ENCODE data around the gene HTR4. TPM values are rescaled to one million over a fixed set of nuclear protein-coding genes. Genes with fewer than 3 reads are reported as not detected.
"Not testable (repeated sequence)": the region's sequence is repeated elsewhere in the genome, so short reads cannot be mapped to it uniquely, and the experiment has no call there.

The HTR4 gene, protein sequence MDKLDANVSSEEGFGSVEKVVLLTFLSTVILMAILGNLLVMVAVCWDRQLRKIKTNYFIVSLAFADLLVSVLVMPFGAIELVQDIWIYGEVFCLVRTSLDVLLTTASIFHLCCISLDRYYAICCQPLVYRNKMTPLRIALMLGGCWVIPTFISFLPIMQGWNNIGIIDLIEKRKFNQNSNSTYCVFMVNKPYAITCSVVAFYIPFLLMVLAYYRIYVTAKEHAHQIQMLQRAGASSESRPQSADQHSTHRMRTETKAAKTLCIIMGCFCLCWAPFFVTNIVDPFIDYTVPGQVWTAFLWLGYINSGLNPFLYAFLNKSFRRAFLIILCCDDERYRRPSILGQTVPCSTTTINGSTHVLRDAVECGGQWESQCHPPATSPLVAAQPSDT
- total RNA-seq = not detected in 2 replicates

DNA sequence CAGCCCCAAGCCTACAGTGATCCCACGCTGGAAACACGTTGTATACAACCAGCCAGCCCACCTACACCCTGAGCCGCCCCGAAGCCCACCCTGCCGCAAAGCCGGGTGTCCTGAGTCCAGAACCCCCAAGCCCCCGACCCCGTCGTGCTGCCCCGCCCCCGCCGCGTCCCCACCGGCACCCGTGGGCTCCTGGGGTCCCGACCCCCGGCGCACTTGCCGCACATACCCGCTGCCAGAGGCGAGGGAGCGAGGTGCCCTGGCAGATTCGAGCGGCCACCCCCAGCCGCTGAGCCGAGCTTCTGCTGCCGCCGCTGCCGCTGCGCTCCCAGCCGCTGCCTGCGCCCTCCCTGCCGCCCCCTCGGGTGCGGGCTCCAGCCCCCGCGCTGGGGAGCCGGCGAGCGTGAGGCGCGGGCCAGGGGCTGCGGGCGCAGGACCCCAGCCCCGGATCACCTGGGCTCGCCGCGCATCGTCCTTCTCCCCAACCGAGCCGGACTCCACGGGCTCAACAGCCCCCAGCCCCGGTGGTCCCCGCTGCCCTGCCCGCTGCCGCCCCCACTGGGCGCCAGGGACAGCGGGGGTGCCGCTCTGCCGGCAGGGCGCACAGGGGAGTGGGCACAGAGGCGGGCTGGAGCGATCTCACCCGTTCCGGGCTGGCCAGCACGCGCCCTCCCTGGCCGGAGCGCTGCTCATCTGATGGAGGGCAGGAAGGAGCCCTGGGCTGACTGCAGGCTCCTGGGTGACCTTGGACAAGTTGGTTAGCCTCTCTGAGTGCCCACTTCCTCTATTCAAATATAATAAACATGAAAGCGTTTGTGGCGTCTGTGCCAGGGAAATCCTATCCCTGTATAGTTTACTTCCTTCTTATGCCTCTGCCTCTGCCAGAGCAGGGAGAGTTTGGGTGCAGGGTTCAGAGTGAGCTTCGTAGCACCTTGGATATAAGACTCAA lies at the start of gene HTR4:
Gene HTR4, minus strand, starts transcription at position 692 of the 946 bp plus-strand sequence. CDS start 17,513 bp downstream, outside the sequence.
- intact Hi-C loops (cut with micrococcal nuclease) = no loop called here

DNA sequence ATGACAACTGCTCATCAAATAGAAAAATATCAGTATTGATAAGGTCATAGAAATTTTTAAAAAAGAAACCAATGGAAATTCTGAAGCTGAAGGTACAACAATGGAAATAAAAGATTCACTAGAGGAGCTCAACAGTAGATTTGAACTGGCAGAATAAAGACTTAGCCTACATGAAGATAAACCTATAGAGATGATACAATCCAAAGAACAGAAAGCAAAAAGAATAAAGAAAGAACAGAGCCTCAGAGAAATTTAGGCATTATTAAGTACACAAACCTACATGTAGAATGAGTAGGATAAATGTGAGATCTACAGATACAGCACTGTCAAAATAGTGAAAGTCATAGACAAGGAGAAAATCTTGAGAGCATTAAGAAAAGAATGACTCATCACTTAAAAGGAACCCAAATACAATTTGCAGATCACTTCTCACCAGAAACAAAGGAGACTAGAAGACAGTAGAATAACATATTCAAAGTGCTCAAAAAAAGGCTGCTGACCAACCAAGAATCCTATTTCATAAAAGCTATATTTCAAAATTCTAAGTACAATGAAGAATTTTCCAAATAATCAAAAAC lies 47.8 kb upstream of the HTR4 start:
- intact Hi-C loops (cut with micrococcal nuclease) = no loop called here

DNA sequence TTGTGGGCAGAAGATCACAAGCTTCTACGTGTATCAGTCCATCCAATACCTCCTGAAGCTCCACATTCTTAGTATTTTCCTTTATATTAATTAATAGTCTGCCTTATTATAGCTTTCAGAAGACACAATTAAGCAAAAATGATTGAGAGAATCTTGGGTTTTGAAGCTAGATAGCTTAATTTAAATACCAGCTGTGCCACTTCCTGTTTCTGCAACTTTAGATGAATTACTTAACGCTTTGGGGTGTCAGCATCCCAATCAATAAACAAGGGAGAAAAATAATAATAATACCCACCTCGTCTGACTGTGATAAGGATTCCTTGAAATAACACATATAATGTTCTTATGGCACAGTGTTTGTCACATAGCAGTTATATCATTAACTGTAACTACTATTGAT lies 44.7 kb upstream of the HTR4 start:
- intact Hi-C loops (cut with micrococcal nuclease) = no loop called here

DNA sequence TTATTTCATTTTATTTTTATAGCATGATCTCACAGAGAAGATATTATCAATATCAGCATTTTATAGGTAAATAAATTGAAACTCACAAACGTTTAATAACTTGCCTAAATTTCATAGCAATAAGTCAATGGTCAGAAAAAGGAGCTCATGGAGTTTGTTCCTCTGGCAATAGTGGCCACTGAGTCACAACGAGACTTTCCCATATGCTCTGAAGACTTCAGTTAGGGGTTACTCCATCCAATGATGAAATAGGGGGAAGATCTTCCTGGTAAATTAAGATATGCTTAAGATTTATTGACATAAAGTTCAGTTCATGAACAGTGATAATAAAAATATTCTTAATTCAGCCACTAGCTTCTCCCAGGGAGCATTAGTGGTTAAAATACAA lies 43.5 kb upstream of the HTR4 start:
- intact Hi-C loops (cut with micrococcal nuclease) = no loop called here

DNA sequence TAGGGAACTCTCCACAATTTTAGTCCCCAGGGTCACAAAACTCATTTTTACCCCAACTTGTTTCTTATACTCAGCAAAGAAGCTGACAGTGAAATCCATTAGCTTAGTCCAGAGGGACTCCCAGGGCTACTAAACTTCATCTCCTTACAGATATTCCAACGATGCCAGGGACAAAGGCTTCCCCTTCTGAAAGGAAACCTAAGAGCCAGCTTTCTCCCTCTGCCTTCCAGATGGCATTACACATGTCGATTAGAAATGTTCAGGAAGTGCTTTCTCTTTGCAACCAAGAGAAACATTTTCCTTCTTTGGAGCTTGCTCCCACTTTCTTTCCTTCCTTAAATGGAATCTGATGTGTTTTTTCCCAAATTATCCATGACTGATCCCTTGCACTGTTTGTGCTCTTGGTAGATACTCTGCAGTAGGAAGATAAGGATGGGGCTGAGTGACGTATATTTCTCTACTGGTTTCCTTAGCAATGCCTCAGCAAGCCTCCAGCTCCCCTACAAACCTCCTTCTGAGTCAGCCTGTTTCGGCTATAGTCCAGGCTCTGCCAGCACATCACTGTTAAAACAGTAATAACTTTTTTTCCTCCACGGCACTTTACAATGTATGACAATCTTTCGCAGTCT lies 43.0 kb upstream of the HTR4 start:
- intact Hi-C loops (cut with micrococcal nuclease) = no loop called here

DNA sequence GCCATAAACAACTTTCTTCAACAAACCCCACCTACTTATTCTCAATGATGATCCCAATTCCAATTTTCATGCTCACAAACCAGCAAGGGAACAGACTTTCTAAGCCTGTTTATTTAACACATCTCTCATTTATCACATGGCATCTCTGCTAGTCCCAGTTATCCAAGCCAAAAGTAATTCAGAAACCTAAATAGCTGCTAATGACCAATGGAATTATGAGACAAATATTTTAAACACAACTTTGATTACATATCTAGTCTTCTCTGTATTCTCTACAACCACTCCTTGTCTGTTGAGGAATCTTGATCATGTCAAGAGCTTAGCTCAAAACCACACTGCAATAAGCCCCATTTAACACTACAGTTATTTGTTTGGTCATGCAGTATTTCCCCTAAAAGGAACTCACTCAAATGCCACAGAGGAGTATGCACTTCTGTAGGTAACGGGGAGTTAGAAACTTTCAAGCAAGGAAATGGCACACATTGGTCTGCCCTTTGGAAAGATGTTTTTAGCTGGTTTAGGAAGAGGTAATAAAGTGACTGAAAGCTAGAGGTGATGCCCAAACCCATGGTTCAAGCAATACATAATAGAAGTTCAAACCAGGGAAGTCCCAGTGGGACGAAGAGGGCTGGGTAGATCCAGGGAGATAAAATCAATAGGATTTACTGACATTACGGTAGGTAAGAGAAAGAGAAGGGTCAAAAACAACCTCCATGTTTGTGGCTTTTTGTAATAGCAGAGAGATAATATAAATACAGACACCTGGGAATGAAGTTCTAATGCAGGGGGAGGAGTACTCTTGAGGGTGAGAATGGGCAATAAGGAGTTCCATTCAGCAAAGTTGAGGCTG lies 42.1 kb upstream of the HTR4 start:
- intact Hi-C loops (cut with micrococcal nuclease) = no loop called here

DNA sequence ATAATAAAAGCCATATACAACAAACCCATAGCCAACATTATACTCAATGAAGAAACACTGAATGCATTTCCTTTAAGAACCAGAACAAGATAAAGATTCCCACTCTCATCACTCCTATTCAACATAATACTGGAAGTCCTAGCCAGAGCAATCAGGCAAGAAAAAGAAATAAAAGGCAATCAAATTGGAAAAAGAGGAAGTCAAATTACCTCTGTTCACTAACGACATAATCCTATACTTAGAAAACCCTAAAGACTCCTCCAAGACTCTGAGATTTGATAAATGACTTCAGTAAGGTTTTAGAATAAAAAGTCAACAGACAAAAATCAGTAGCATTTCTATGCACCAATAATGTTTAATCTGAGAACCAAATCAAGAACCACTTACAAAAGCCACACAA lies 36.6 kb upstream of the HTR4 start:
- intact Hi-C loops (cut with micrococcal nuclease) = no loop called here

DNA sequence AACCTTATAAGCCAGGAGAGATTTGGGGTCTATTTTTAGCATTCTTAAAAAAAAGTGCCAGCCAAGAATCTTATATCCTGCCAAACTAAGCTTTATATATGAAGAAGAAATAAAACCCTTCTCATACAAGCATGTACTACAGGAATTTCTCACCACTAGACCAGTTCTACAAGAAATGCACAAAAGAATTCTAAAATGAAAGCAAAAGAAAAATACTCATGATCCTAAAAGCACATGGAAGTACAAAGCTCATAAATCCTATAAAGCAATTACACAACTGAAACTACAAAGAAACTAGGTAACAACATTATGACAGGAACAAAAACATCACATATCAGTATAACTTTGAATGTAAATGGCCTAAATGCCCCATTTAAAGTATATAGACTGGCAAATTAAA lies 34.5 kb upstream of the HTR4 start:
- intact Hi-C loops (cut with micrococcal nuclease) = no loop called here

DNA sequence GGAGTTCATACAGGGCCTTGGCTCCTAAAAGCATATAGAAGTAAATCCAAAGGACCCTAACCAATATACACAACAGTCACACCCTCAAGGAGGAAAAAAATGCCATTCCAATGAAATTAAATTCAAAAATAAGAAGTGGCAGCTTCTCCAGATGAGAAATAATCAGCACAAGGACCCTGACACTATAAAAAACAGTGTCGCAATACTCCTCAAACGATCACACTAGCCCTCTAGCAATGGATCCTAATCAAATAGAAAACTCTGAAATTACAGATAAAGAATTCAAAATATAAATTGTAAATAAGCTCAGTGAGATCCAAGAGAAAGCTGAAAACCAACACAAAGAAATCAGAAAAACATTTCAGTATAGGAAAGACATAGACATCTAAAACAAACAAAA lies 33.5 kb upstream of the HTR4 start:
- intact Hi-C loops (cut with micrococcal nuclease) = loop anchor here (1.0 kb wide), 1 partner anchor 244 kb away; no protein-coding TSS in a partner anchor

DNA sequence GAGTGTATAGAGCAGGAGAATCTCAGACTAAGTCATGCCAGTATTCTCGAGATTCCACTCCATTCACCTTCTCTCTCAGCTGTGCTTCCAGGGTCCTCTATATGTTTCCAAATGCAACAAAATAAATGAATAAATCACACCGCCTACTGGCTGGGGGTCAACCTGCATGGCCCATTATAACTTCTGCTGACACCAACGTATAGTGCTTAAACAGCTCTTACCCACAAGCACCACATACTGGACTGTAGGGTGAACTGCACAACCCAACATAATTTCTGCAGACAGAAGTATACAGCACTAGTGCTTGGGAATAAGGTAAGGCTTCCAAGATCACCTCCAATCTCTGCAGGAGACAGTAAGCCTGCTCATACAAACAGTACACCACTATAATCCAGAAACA lies 33.1 kb upstream of the HTR4 start:
- intact Hi-C loops (cut with micrococcal nuclease) = loop anchor here (1.0 kb wide), 1 partner anchor 243 kb away; no protein-coding TSS in a partner anchor

DNA sequence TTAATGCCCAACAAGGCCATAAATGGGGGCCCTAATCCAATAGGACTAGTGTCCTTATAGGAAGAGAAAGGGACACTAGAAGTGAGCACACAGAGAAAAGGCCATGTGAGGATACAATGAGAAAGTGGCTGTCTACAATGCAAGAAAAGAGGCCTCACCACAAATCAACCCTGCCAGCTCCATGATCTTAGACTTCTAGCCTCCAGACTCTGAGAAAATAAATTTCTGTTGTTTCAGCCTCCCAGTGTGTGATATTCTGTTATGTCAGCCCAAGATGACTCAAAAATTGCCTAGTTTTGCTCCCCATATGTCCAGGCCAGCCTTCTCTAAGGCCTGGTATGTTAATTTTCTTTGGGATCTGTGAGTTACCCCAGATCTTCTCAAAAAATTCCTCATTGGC lies 32.3 kb upstream of the HTR4 start:
- intact Hi-C loops (cut with micrococcal nuclease) = loop anchor here (1.0 kb wide), 1 partner anchor 242 kb away; no protein-coding TSS in a partner anchor

DNA sequence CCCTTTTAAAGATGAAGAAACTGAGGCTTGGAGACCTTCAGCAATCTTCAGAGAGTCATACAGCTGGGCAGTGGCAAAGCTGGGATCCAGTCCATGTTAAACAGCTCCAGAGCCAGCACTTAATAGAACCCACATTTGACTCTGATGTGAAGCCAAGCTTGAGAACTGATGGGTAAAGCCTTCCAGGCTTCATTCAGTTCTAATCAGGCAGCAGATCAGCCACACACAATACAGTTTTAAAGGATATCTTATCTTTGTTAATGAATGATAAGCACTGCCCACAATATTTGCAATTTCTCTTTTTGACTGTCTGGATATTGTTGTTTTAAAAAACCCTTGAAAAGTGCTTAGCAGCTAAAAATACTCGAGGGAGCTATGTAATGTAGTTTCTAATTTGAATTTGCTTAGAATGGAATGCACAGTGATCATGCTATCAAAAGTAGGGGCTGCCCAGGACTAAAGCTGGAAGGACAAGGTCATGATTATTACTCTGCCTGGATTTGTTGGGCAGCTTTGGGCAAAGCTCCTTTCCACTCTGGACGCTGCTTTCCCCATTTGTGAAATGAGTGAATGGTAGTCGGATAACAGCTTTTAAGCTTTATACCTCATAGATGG lies 31.3 kb upstream of the HTR4 start:
- intact Hi-C loops (cut with micrococcal nuclease) = no loop called here

DNA sequence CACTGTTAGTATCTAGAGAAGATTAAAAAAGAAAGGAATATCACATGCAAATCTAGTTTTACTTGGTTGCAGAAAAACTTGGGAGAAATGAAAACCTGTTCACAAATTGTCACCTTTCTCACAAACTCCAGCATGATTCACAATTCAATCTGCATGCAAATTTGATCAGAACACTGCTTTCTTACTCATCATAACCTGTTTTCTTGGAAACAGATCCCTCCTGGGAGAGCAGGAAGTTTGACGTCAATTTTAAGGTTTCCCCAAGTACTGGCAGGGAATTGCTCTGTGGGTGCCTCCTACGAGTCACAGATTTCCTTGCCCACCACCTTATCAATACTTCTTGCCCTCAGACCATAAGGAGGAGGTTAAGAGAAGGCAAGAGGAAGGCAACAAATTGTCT lies 30.2 kb upstream of the HTR4 start:
- intact Hi-C loops (cut with micrococcal nuclease) = no loop called here

DNA sequence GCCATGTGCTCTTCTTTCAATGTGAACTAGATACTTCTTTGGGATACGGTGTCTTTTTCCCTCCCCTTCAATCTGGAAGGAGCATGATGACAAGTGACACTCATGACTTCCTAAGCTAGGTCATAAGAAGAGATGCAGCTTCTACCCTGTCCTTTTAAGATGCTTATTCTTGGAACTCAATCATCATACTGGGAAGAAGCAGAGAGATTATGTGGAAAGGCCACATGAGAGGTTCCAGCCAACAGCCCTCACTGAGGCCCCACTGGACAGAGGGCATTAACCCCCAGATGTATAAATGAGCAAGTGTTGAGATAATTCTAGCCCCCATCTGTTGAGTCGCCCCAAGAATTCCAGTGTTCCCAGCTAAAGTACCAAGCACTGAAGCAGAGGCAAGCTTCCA lies 29.3 kb upstream of the HTR4 start:
- intact Hi-C loops (cut with micrococcal nuclease) = no loop called here

DNA sequence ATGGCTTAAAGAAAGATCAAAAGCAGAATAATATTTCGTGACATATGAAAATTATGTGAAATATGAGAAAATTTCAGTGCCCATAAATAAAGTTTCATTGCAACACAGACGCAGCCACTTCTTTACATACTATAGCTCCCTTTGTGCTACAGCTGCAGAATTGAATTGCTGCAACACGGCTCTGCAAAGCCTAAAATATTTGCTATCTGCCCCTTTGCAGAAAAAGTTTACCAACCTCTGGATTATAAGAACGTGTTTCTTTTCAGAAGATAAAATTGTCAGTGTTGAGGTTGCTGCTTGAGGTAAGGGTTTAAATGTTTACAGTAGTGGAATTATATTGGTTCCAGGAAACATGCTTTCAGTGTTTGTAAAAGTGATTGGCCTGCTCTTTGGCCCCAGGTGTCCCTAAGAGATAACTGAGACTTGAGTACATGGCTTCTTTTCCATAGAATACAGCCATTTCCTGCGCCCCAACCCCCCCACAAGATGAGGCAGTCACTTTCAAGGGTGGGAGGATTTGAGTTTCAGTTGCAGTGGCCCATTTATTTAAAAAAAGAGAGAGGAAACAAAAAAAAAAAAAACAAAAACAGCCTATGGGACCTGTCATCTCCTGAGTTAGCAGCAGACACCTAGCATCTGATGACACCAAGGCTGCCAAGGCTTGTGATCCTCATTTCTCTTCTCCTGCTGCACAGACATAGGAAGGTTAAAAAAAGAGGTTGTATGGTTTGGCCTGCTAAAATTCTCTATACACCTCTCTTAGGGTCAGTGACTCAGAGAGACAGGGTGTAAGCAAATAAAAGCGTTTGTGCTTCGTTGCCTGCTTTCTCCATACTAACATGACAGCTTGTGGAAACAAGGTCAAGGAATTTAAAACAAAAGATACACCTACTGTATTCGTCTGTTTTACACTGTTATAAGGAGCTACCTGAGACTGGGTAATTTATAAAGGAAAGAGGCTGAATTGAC lies 28.0 kb upstream of the HTR4 start:
- intact Hi-C loops (cut with micrococcal nuclease) = no loop called here

DNA sequence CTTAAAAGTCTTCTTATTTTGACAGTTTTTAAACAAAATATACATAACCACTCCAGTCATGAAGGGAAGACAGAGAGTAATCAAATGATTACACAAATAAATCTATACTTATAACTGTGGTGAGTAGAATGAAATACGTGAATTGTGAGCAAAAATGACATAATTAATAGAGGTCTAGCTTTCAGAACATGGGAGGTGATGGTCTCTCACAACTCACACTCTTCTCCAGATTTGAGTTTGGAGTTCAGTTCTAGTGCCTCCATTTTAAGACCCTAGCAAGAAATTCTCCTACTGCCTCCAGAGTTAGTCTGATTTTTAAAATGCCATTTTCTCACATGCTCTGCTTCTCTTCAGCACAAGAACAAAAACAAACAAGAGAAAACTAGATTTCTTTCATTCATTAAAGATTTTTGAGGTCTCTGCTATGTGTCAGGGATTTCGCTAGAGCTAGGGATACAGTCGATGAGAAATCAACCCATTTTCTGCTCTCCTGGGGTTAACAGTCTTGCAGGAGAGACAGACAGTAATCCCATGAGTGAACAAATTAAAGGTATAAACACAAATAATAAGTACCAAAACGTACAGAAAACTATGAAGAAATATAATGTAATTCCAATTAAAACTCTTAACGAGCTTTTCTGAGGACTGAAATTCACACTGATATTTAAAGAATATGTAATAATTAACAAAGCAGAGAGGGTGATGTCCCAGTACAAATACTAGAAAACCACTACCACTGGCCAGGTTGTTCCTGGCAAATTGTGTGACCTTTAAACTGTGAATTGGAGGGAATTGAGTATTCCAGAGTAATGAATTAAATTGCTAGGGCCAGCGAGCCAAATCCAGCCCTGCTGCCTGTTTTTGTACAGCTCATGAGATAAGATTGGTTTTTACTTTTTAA lies 27.1 kb upstream of the HTR4 start:
- intact Hi-C loops (cut with micrococcal nuclease) = no loop called here

DNA sequence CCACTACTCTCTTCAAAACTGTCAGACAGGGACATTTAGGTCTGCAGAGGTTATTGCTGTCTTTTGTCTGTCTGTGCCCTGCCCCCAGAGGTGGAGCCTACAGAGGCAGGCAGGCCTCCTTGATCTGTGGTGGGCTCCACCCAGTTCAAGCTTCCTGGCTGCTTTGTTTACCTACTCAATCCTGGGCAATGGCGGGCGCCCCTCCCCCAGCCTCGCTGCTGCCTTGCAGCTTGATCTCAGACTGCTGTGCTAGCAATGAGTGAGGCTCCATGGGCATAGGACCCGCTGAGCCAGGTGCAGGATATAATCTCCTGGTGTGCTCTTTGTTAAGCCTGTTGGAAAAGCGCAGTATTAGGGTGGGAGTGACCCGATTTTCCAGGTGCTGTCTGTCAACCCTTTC lies 19.4 kb upstream of the HTR4 start:
- intact Hi-C loops (cut with micrococcal nuclease) = not testable (repeated sequence)

DNA sequence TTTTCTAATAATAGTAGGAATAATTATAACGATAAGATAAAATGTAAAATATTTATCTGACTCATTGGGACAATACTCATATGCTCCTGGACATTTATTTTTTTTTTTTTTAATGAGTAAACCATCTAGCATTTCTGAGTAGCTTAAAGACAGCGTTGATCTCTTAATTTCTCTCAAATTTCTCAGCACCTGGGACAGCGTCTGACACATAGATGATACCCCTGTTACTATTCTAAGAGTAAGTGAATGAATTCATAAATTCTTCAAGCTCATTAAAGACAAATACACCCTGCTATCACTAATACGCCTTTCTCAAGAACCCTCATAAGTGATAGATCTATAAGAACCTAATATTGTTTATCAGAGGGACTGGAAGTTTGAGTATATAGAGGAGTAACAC lies 12.0 kb upstream of the HTR4 start:
- intact Hi-C loops (cut with micrococcal nuclease) = no loop called here
